Measurements from ENCODE around the gene SLC25A28.
A peak's percentile ranks its signal among the peaks of the same experiment; 100 is the strongest.

The SLC25A28 gene

GRCh38 chr10:99619851-99620710 is at the start of gene SLC25A28:
TSS of gene SLC25A28 (minus strand) at chr10:99620439. CDS start at chr10:99620335, 104 bp downstream.
- DNase-seq = peak; percentile 93

GRCh38 chr10:99667108-99667751 is 47.0 kb upstream of the SLC25A28 start:
- no peak for DNase-seq

- DNase-seq = no peak
Measured at GRCh38 chr10:99665304-99665703, 45.1 kb upstream of the SLC25A28 start.

GRCh38 chr10:99661377-99661763 is 41.1 kb upstream of the SLC25A28 start:
- DNase-seq = no peak

GRCh38 chr10:99660662-99661376 is 40.6 kb upstream of the SLC25A28 start:
- DNase-seq = no peak

- DNase-seq = peak; percentile 28
Measured at GRCh38 chr10:99659868-99660366, 39.7 kb upstream of the SLC25A28 start.

GRCh38 chr10:99659031-99659867 is 39.0 kb upstream of the SLC25A28 start, which contains the start of gene ENTPD7:
TSS of gene ENTPD7 (plus strand) at chr10:99659509. CDS start at chr10:99659957, 448 bp downstream.
- peak; percentile 93 for DNase-seq

GRCh38 chr10:99658622-99659030 is 38.4 kb upstream of the SLC25A28 start:
- DNase-seq = peak; percentile 85

GRCh38 chr10:99656199-99657064 is 36.2 kb upstream of the SLC25A28 start:
- DNase-seq = no peak

- DNase-seq = no peak
Measured at GRCh38 chr10:99654390-99655175, 34.3 kb upstream of the SLC25A28 start.

- no peak for DNase-seq
Measured at GRCh38 chr10:99652800-99653390, 32.7 kb upstream of the SLC25A28 start.

GRCh38 chr10:99648717-99649116 is 28.5 kb upstream of the SLC25A28 start:
- DNase-seq = no peak

GRCh38 chr10:99647601-99648151 is 27.4 kb upstream of the SLC25A28 start:
- DNase-seq = no peak

GRCh38 chr10:99633832-99634231 is 13.6 kb upstream of the SLC25A28 start:
- DNase-seq = no peak

GRCh38 chr10:99631496-99631895 is 11.3 kb upstream of the SLC25A28 start:
- DNase-seq = no peak

GRCh38 chr10:99630991-99631390 is 10.8 kb upstream of the SLC25A28 start:
- DNase-seq = no peak

- no peak for DNase-seq
Measured at GRCh38 chr10:99630433-99630832, 10.2 kb upstream of the SLC25A28 start.

- no peak for DNase-seq
Measured at GRCh38 chr10:99629625-99629978, 9.4 kb upstream of the SLC25A28 start.

- DNase-seq = no peak
Measured at GRCh38 chr10:99628923-99629624, 8.8 kb upstream of the SLC25A28 start.

All from stimulated activated CD8-positive, alpha-beta memory T cell treated with anti-CD3 and anti-CD28 coated beads, Interleukin-4, amount 100 ng/mL, for 48 hours (primary cell).